SHP77 (cell line): ENCODE results near the gene REEP6.

ENCODE experiments used
- DNase-seq, 2 experiments: peaks; one replicate each; lab custom pipeline; 2025; lab: John Stamatoyannopoulos, UW

REEP6 gene

DNA sequence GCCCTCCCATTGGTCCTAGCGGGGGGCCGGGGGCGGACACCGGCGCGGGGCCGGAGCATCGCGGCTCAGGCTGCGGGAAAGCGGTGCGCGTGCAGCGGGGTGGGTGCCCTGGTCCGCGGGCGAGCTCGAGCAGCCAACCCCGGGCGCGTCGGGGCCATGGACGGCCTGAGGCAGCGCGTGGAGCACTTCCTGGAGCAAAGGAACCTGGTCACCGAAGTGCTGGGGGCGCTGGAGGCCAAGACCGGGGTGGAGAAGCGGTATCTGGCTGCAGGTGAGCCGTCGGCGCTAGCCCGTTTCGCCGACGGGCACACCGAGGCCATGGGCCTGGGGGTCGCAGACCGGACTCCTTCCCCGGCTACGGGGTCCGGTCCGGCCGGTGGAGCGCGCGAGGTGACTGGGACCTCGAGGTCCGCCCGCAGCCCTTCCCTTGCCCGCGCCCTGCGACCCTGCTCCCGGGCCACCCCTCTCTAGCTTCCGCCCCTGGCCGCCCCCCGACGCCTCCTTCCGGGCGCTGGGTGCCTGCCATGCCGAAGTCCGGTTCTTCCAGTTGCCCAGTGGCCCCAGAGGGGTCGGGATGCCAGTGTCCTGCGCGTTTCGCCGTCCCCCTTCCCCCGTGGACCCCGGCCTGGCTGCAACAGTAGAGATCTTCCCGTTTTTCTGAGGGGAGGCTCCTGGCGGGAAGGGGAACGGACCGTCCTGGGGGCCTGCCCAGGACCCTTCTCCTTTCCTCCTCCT is at the start of gene REEP6:
TSS of gene REEP6 (plus strand) at position 68 of the 735 bp plus-strand sequence. CDS start at position 157, 89 bp downstream.
- DNase-seq = no peak

DNA sequence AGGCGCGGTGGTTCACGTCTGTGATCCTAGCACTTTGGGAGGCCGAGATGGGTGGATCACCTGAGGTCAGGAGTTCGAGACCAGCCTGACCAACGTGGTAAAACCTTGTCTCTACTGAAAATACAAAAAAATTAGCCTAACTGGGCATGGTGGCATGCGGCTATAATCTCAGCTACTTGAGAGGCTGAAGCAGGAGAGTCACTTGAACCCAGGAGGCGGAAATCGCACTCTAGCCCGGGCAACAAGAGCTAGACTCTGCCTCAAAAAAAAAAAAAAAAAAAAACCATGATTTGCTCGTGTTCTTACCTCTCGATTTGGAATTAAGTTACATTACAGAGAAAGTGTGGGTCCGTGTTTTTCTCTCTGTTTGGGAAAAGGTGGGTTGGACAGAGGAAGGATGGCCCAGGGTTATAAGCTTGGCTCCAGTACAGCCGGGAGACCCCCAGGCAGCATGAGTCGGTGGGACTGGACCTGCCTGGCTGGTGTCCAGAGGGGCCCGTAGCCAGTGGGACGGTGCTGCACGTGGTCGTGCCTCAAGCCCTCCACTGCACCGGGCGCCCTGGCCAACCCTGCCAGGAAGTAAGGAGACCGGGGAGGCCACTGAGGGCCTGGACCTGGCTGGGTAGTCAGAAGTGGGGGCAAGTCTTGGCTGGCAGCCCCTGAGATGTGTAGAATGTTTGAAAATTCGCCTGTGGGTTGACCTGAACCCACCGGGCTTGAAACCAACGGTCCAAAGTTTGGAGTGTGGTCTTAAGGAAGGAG is 49.1 kb upstream of the REEP6 start:
- DNase-seq = no peak

DNA sequence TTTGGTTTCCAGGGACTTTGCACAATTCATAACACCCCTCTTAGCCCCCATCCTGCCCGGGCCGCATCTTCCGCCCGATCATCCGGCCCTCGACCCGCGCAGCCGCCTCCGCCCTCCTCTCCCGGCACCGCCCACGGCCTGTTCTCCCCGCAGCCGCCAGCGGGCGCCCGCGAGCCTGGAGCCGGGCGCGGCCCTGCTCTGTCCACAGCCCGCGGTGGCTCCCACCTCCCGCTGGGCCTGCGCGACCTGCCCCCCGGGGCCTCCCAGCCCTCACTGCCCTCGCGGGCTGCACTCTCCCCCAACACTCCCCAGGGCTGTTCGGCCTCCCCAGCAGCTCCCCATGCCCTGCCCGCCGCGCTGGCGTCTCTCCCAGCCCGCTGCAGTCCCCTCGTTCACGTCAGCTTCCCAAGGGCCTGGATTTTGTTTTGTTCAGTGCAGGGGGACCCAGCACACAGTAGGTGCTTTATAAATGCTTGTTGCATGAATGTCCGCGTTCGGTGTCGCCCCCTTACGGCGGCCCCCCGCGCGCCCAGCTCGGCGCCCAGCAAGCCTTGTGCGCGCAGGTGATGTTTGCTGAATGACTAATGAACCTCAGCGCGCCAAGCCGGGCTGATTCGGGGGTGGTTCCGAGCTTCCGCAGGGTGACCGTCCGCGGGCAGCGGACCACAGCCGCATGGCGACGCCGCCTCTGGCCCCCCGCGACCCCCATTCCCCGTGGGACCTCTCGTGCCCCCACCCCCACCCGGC is 45.6 kb upstream of the REEP6 start:
- DNase-seq = peak; percentile 20 to 43

DNA sequence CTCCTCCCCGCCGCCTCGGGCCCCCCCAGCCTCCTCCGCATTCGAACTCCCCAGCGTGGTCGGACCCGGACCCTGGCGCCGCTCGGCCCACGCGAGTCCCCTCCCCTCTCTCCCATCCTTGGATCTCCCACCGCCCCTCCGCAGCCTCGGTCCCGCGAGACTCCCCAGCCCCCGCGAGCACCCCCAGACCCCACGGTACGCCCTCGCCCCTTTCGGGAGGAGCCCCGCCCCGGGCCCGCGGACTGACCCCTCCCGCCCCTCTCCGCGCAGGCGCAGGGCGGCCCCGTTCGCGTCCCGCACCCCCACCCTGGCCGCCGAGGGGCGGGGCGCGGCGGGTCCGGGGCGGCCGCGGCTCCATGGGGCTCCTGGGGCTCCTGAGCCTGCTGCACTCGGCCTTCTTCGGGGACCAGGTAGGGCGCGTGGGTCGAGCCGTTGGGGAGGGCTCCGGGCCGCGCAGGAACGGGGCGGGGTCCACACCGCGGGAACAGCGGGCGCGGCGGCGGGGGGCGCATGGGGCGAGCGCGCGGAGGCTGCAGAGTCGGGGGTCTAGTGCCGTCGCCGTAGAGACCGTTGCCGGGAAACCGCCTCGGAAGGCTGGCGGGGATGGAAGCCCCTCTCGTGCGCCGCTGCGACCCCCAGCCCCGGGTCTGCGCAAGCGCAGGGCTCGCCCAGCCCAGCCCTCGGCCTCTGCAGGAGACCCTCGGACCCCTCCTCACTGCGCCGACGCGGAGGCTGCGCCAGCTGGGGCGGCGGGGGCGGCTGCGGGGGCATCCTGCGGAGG is 44.9 kb upstream of the REEP6 start:
- no peak for DNase-seq

DNA sequence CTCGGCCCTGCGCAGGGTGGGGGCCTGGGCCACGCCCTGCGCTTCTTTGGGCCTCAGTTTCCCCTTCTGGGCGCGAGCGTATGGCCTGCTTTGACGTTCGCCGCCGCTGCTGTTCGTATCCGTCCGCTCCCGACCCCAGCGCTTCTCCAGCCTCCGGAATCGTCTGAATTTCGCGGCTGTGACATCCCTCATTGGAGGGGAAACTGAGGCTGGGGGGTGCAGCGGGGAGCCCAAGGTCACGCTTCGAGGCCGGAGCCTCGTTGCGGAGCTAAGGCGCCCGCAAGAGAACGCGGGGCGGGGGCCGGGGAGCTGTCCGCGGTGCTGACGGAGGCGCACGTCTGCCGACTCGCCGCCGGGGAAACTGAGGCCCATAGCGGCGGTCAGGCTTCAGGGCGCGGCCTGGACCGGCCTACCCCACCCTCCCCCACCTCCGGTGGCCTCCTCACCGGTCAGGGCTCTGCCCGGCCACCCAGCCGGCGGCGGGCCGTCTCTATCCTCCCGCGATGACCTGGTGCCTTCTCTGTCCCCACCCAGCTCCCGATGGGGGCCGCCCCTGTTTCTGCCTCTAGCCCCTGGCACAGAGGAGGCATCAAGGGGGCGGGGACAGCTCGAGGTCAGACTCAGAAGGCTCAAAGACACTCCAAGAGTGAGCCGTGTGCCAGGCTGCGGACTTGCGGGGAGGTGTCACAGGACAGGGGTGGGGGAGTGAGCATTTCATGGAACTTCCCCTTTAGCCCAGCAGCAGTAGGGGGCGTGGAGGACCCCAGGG is 44.1 kb upstream of the REEP6 start:
- no peak for DNase-seq

DNA sequence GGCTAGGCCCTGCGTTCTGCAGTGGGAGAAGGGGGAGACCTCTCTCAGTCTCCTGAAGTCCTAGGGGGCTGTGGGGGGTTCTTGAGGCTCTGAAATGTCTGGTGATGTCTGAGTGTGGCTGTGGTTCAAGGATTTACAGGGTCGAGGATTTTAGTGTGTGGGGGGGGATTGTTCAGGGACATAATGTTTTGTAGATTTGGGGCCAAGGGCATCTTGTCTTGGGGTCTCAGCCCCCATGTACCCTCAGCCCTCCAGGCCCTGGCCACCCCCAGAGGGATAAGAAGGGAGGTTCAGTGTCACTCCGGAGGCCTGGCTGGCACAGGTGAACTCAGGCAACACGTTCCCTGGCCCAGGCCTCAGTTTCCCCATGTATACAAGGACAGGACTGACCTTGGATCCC is 43.5 kb upstream of the REEP6 start:
- DNase-seq = no peak

DNA sequence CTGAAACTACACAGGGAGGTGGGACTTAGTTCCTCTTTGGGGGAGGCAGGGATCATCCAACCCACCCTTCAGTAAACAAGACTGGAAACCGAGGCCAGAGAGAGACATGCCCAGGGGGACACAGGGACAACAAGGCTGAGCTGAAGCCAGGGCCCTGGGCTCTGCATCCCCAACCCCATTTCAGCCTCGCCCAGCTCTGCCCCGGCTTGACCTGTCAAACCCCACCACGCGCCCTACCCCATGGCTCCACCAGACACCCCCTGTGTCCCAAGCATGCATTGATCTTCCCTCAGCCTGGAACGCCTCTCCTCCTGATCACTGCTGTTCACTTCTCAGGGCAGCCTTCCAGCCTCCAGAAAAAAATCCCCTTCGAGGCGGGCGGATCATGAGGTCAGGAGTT is 43.0 kb upstream of the REEP6 start:
- no peak for DNase-seq

DNA sequence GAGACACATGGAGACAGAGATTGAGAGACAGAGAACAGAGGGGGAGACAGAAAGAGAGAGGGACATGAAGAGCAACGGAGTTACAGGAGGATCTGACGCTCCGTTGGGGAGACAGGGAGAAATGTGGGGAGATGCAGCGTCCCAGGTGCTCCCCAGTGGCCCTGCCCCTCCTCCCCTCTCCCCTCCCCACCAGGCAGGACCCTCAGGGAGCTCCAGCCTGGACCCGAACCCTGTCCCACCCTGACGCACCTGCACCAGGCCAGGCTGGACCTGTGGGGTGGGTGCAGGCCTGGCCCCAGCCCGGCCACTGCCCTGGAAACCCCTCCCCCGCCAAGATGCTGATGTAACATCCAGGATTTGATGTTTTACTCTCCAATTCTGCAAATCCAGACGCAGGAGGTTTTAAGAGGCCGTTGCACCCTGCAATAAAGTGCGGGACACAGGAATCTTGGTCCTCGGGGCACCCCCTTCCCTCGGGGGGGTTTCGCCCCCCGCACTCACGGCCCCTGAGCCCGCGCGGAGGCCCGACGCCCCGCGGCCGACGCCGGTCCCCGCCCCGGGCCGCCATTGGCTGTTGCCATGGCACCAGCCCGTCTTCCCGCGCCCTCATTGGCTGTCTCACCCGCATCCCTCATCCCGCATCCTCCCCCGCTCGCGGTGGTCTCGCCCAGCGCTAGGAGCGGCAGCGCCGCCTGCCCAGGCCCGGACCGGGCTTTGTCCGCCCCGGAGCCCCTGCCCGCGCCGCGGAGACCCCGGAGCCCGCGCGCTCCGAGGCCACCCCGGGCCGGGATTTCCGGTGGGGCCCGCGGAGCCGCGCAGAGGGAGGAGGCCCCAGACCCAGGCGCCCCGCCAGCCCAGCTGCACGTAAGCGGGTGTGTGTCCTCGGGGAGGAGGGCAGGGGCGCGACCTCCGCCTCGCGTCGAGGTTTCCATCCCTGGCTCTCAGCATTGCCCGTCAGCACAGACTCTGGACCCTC is 41.2 kb upstream of the REEP6 start, which contains the start of gene APC2:
TSS of gene APC2 (plus strand) at position 655 of the 976 bp plus-strand sequence. CDS start 2,881 bp downstream, outside the sequence.
- DNase-seq = peak; percentile 50 to 66

DNA sequence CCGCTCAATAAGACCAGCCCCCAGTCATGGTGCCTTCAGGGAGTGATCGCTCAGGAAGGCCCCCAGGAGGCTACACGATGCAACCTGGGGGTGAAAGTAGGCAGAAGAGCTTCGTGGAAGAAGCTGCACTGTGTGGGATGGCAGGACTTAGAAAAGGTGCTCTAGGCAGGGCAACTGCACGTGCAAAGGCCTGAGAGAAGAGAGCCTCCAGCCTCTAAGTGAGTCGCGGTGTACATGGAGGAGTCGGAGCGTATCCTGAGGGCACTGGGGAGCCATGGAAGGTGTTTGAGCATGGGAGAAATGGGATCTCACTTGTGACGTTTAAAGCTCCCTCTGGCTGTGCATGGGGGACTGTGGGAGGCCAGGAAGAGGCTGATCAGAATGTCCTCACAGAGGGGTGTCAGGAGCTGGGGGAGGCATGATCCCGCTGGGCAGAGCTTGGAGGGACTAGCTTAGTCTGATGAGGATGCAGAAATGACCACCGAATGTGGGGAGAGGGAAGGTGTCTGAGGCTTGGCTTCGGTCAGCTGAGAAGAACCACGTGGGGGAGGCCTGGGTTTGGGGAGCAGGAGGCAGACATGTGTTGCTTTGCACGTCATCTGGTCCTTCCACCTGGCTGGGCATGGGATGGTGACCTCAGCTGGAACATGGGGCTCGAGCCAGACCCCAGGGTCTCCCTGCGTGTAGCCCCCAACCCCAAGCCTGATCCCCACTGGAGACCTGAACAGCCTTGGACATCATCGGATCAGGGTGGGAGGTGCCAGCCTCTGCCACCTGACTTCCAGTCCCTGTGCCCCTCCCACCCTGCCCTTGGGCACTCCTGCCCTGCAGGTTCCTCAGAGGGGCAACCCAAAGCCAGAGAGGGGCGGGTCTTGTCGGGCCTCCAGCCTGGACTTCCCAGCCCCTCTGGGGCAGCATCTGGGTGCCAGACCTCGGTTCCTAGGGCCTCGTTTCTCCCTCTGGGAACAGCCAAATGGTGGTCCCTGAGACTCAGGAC is 39.9 kb upstream of the REEP6 start:
- DNase-seq = no peak

DNA sequence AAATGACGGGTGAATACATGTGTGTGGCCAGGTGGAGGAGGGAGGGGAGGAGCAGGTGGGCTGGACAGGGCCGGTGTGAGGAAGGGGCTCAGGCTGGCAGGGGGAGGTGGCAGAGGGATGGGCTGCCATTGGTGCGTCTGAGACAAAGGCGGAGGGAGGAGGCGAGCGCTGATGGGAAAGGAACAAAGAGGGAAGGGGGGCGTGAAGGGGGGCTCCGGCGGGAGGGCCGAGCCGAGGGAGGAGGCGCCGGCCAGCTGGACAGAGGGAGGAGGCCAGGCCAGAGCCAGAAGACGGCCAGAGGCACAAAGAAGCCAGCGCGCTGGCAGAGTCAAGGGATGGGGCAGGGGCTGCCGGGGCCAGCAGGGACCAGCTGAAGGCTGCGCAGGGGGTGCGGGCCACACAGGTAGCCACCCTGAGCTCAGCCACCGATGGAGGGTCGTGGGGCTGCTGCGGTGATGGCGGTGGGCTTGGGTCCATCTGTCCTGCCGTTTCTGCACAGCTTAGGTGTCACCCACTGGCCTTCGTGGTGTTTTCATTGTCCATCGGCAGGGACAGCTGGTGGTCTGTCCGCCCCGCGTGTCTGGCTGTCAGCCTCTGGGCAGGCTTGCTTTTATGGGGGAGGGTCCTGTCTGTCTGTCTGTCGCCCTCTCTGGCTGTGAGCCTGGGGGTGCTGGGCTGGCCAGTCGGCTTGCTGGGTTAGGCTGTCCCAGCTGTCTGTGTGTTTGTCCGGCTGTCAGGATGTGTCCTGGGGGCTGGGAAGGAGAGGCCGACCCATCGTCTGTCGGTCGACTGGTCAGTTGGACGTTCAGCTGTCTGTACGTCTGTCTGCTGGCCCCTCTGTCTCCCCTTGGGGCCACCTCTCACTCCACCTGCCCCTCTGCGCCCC is 38.8 kb upstream of the REEP6 start:
- DNase-seq = no peak

DNA sequence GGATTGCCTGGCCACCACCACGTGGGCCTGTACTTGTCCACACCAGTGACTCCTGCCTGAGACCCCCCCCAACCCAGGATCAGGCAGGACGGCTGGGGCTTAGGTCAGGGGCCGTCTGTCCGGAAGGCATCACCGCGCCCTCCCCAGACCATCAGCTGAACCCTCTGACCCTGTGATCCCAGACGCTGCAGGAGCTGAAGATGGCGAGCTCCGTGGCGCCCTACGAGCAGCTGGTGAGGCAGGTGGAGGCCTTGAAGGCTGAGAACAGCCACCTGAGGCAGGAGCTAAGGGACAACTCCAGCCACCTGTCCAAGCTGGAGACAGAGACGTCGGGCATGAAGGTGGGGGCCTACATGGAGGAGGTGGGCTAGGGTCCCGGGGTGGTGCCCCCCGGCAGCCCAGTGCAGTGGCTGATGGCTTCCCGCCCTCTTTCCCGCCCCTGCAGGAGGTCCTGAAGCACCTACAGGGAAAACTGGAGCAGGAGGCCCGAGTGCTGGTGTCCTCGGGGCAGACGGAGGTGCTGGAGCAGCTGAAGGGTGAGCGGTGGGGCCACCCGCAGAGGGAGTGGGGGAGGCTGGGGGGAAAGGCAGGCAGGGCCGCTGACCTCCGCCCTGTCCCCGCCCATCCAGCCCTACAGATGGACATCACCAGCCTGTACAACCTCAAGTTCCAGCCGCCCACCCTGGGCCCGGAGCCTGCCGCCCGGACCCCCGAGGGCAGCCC is 38.0 kb upstream of the REEP6 start:
- DNase-seq = no peak

DNA sequence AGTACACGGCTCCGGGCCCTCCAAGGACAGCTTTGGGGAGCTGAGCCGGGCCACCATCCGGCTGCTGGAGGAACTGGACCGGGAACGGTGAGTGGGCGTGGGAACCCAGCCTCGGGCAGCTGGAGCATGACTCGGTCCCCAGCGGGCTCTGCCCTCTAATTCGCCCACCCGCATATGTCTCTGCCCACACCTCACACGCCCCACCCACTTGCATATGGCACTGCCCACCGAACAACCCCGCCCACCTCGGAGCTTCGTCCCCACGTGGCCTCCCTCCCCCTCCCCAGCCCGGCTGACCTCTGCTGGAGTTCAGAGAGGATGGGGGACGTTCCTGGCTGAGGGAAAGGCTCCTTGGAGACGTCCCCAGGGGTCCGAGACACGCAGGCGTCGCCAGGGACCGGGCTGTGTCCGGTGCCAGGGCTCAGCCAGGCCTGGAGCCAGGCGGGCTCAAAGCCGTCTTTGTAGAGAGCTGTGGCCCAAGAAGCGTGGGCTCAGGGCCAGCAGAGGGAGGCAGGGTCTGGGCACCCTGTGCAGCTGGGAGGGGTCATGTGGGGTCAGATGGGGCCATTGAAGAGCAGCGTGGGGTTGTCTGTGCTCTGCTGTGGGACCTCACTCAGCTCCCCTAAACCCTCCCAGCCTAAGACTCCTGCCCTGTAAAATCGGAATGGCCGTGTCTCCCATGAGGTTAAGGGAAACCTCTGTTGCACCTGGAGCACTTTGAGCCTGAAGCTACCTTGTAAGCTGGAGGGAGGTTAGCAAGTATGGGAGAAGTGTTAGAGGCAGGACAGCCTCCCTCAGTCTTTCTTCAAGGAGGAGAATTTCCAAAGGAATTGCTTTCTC is 37.2 kb upstream of the REEP6 start:
- no peak for DNase-seq

DNA sequence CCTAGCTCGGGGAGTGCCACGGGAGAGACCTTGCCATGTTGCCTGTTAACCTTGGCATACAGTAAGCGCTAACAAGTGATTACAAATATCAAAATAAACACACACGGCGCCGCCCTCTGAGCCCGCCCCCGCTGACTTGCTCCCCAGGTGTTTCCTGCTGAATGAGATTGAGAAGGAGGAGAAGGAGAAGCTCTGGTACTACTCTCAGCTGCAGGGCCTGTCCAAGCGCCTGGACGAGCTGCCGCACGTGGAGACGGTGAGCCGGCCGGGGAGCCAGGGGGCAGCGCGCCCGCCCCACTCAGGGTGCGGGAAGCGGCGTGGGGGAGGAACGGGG is 36.0 kb upstream of the REEP6 start:
- no peak for DNase-seq

DNA sequence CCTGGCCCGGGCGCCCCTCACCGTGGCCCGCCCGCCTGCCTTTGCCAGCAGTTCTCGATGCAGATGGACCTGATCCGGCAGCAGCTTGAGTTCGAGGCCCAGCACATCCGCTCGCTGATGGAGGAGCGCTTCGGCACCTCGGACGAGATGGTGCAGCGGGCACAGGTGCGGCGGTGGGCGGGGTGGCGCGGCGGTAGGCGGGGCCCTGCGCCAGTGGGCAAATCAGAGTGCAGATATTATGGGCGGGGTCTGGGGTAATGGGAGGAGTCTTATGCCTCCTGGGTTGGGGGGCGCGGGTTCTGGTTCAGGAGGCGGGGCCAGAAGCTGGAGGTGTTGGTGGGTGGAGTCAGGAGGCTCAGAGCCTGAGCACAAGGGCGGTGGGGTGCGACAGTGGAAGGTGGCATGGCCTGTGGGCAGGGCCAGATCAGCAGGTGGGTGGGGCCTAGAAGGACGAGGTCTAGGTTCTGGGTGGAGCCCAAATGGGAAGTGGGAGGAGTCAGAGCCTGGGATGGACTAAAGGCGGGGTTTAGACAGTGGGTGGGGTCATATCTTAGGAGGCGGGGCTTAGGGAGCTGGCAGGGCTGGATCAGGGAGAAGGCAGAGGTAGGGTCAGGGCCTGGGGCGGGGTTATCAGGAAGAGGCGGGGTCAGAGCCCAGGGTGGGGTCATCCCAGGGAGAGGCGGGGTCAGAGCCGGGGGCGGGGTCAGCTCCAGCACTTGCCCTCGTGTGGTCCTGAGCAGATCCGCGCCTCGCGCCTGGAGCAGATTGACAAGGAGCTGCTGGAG is 35.5 kb upstream of the REEP6 start:
- DNase-seq = peak; percentile 56 to 66
